HEK293 (cell line): ENCODE results near the gene ANKRD65.
A peak's percentile ranks its signal among the peaks of the same experiment; 100 is the strongest.

Experiments used
- HOXA7 ChIP-seq: sonication (generic); formaldehyde crosslinking; IDR thresholded peaks from 2 replicates; pipeline ENCODE4 v1.8.1; 2022; ENCODE audit warnings: missing genetic modification reagents, borderline replicate concordance
- KLF1 ChIP-seq: fragments of 450-650 bp; formaldehyde crosslinking; IDR thresholded peaks from 2 replicates; pipeline ENCODE4 v1.5.1; 2016; ENCODE audit warnings: missing biosample characterization, missing genetic modification characterization
- SALL2 ChIP-seq: fragments of 450-650 bp; formaldehyde crosslinking; IDR thresholded peaks from 2 replicates; pipeline ENCODE4 v1.5.0; 2017; ENCODE audit warnings: missing biosample characterization, mild to moderate bottlenecking, missing genetic modification characterization, borderline replicate concordance
- WT1 ChIP-seq: fragments of 450-650 bp; formaldehyde crosslinking; IDR thresholded peaks from 2 replicates; pipeline ENCODE4 v1.5.1; 2016; ENCODE audit warnings: missing biosample characterization, missing genetic modification characterization
- YY2 ChIP-seq: fragments of 450-650 bp; formaldehyde crosslinking; IDR thresholded peaks from 2 replicates; pipeline ENCODE4 v1.5.1; 2016; ENCODE audit warnings: missing biosample characterization, missing genetic modification characterization
- ZBTB20 ChIP-seq: fragments of 450-650 bp; formaldehyde crosslinking; IDR thresholded peaks from 2 replicates; pipeline ENCODE4 v1.5.1; 2016; ENCODE audit warnings: missing biosample characterization, missing genetic modification characterization
- ZFP37 ChIP-seq: fragments of 450-650 bp; formaldehyde crosslinking; IDR thresholded peaks from 2 replicates; pipeline ENCODE4 v1.5.1; 2016; ENCODE audit warnings: missing biosample characterization, missing genetic modification characterization
- ZNF239 ChIP-seq: fragments of 450-650 bp; formaldehyde crosslinking; IDR thresholded peaks from 2 replicates; pipeline ENCODE4 v1.5.1; 2016; ENCODE audit warnings: missing biosample characterization, missing genetic modification characterization
- ZNF423 ChIP-seq: fragments of 450-650 bp; formaldehyde crosslinking; IDR thresholded peaks from 2 replicates; pipeline ENCODE4 v1.5.1; 2016; ENCODE audit warnings: missing biosample characterization, missing genetic modification characterization
- ZNF558 ChIP-seq: fragments of 450-650 bp; formaldehyde crosslinking; IDR thresholded peaks from 2 replicates; pipeline ENCODE4 v1.5.1; 2016; ENCODE audit warnings: missing biosample characterization, missing genetic modification characterization
- ZNF561 ChIP-seq: fragments of 450-650 bp; IDR thresholded peaks from 2 replicates; pipeline ENCODE4 v1.5.1; 2018; ENCODE audit warnings: missing biosample characterization, missing genetic modification characterization, borderline replicate concordance
- ZNF629 ChIP-seq: fragments of 450-650 bp; formaldehyde crosslinking; IDR thresholded peaks from 2 replicates; pipeline ENCODE4 v1.5.1; 2017; ENCODE audit warnings: missing biosample characterization, missing genetic modification characterization
- ZNF660 ChIP-seq: fragments of 450-650 bp; IDR thresholded peaks from 2 replicates; pipeline ENCODE4 v1.5.1; 2018; ENCODE audit warnings: missing biosample characterization, mild to moderate bottlenecking, missing genetic modification characterization
- ZNF76 ChIP-seq: fragments of 450-650 bp; formaldehyde crosslinking; IDR thresholded peaks from 2 replicates; pipeline ENCODE4; 2016; ENCODE audit warnings: low read depth, missing biosample characterization, missing genetic modification characterization, borderline replicate concordance
- ZNF768 ChIP-seq: fragments of 450-650 bp; formaldehyde crosslinking; IDR thresholded peaks from 2 replicates; pipeline ENCODE4 v1.5.1; 2018; ENCODE audit warnings: missing biosample characterization, mild to moderate bottlenecking, missing genetic modification characterization
- ZNF843 ChIP-seq: fragments of 450-650 bp; formaldehyde crosslinking; IDR thresholded peaks from 2 replicates; pipeline ENCODE4 v1.5.1; 2016; ENCODE audit warnings: missing biosample characterization, missing genetic modification characterization
- ZSCAN30 ChIP-seq: fragments of 450-650 bp; IDR thresholded peaks from 2 replicates; pipeline ENCODE4 v1.5.1; 2018; ENCODE audit warnings: missing biosample characterization, mild to moderate bottlenecking, missing genetic modification characterization, moderate library complexity
- TF ChIP-seq, protein P1 (sequence below): fragments of 450-650 bp; formaldehyde crosslinking; conservative IDR thresholded peaks from 2 replicates; pipeline ENCODE4 v1.5.1; 2016; ENCODE audit warnings: low read depth, missing biosample characterization, missing genetic modification characterization
- TF ChIP-seq, protein P2 (sequence below): fragments of 450-650 bp; formaldehyde crosslinking; IDR thresholded peaks from 2 replicates; pipeline ENCODE4 v1.5.1; 2016; ENCODE audit warnings: missing biosample characterization, missing genetic modification characterization
- TF ChIP-seq, protein P3 (sequence below): fragments of 450-650 bp; formaldehyde crosslinking; IDR thresholded peaks from 2 replicates; pipeline ENCODE4 v1.5.1; 2017; ENCODE audit warnings: missing biosample characterization, missing genetic modification characterization
- TF ChIP-seq, protein P4 (sequence below): fragments of 450-650 bp; formaldehyde crosslinking; IDR thresholded peaks from 2 replicates; pipeline ENCODE4 v1.5.1; 2016; ENCODE audit warnings: missing biosample characterization, missing genetic modification characterization, borderline replicate concordance
- TF ChIP-seq, protein P5 (sequence below): fragments of 450-650 bp; formaldehyde crosslinking; IDR thresholded peaks from 2 replicates; pipeline ENCODE4 v1.5.1; 2016; ENCODE audit warnings: missing biosample characterization, missing genetic modification characterization
- TF ChIP-seq, protein P6 (sequence below): fragments of 450-650 bp; formaldehyde crosslinking; optimal IDR thresholded peaks from 2 replicates; pipeline ENCODE3; 2016; ENCODE audit warnings: missing biosample characterization, mild to moderate bottlenecking, missing genetic modification characterization

The ANKRD65 gene

DNA sequence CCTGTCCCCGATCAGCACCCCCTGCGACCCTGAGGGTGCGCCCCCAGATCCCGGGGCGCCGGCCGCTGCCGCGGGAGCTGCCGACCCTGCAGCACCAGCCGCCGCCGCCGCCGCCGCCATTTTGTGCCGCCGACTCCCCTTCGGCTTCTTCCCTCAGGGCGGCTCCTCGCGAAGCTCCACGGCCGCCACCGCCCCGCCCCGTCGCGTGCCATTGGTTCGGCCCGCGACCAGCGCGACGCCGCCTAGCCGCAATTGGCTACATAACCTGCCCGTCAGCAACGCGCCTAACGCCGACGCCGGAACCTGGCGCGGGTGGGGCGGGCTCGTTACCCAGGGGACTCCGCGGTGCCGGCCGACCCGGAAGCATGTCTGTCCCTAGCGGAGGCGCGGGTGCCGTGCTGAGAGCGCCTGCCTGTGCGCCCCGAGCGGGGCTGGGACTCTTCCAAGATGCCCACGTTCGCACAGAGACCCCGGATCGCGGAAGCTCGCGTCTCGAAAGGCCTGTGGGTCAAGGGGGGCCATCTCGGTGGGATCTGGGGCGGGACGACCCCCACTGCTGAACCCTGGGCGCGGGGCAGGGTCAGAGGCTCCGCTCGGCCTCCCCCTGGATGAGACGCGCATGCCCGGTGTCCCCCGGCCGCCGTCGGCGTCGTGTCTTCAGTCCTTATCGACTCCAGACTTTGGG is 21.7 kb downstream of the ANKRD65 start, which contains the start of gene CCNL2 (continued):
- TF ChIP-seq, protein P1, sequence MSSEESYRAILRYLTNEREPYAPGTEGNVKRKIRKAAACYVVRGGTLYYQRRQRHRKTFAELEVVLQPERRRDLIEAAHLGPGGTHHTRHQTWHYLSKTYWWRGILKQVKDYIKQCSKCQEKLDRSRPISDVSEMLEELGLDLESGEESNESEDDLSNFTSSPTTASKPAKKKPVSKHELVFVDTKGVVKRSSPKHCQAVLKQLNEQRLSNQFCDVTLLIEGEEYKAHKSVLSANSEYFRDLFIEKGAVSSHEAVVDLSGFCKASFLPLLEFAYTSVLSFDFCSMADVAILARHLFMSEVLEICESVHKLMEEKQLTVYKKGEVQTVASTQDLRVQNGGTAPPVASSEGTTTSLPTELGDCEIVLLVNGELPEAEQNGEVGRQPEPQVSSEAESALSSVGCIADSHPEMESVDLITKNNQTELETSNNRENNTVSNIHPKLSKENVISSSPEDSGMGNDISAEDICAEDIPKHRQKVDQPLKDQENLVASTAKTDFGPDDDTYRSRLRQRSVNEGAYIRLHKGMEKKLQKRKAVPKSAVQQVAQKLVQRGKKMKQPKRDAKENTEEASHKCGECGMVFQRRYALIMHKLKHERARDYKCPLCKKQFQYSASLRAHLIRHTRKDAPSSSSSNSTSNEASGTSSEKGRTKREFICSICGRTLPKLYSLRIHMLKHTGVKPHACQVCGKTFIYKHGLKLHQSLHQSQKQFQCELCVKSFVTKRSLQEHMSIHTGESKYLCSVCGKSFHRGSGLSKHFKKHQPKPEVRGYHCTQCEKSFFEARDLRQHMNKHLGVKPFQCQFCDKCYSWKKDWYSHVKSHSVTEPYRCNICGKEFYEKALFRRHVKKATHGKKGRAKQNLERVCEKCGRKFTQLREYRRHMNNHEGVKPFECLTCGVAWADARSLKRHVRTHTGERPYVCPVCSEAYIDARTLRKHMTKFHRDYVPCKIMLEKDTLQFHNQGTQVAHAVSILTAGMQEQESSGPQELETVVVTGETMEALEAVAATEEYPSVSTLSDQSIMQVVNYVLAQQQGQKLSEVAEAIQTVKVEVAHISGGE (tag by site-specific recombination) = peak; percentile 86
- TF ChIP-seq ZNF423 (tag by site-specific recombination) = peak; percentile 25; the same call in 1 of the 2 replicates
- peak; percentile 49; the same call in 1 of the 2 replicates for TF ChIP-seq ZNF629
- TF ChIP-seq WT1 (tag by site-specific recombination) = peak; percentile 46; the same call in 1 of the 2 replicates
- TF ChIP-seq ZNF843 = peak; percentile 47; the same call in 1 of the 2 replicates
- TF ChIP-seq, protein P2, sequence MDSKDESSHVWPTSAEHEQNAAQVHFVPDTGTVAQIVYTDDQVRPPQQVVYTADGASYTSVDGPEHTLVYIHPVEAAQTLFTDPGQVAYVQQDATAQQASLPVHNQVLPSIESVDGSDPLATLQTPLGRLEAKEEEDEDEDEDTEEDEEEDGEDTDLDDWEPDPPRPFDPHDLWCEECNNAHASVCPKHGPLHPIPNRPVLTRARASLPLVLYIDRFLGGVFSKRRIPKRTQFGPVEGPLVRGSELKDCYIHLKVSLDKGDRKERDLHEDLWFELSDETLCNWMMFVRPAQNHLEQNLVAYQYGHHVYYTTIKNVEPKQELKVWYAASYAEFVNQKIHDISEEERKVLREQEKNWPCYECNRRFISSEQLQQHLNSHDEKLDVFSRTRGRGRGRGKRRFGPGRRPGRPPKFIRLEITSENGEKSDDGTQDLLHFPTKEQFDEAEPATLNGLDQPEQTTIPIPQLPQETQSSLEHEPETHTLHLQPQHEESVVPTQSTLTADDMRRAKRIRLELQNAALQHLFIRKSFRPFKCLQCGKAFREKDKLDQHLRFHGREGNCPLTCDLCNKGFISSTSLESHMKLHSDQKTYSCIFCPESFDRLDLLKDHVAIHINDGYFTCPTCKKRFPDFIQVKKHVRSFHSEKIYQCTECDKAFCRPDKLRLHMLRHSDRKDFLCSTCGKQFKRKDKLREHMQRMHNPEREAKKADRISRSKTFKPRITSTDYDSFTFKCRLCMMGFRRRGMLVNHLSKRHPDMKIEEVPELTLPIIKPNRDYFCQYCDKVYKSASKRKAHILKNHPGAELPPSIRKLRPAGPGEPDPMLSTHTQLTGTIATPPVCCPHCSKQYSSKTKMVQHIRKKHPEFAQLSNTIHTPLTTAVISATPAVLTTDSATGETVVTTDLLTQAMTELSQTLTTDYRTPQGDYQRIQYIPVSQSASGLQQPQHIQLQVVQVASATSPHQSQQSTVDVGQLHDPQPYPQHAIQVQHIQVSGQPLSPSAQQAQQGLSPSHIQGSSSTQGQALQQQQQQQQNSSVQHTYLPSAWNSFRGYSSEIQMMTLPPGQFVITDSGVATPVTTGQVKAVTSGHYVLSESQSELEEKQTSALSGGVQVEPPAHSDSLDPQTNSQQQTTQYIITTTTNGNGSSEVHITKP (tag by site-specific recombination) = 0 out of 2 replicates have a peak, but pooled peaks have one; percentile 50
- TF ChIP-seq, protein P3, sequence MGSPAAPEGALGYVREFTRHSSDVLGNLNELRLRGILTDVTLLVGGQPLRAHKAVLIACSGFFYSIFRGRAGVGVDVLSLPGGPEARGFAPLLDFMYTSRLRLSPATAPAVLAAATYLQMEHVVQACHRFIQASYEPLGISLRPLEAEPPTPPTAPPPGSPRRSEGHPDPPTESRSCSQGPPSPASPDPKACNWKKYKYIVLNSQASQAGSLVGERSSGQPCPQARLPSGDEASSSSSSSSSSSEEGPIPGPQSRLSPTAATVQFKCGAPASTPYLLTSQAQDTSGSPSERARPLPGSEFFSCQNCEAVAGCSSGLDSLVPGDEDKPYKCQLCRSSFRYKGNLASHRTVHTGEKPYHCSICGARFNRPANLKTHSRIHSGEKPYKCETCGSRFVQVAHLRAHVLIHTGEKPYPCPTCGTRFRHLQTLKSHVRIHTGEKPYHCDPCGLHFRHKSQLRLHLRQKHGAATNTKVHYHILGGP (tag by site-specific recombination) = no peak
- TF ChIP-seq ZFP37 = peak; percentile 49; the same call in 1 of the 2 replicates
- TF ChIP-seq, protein P4, sequence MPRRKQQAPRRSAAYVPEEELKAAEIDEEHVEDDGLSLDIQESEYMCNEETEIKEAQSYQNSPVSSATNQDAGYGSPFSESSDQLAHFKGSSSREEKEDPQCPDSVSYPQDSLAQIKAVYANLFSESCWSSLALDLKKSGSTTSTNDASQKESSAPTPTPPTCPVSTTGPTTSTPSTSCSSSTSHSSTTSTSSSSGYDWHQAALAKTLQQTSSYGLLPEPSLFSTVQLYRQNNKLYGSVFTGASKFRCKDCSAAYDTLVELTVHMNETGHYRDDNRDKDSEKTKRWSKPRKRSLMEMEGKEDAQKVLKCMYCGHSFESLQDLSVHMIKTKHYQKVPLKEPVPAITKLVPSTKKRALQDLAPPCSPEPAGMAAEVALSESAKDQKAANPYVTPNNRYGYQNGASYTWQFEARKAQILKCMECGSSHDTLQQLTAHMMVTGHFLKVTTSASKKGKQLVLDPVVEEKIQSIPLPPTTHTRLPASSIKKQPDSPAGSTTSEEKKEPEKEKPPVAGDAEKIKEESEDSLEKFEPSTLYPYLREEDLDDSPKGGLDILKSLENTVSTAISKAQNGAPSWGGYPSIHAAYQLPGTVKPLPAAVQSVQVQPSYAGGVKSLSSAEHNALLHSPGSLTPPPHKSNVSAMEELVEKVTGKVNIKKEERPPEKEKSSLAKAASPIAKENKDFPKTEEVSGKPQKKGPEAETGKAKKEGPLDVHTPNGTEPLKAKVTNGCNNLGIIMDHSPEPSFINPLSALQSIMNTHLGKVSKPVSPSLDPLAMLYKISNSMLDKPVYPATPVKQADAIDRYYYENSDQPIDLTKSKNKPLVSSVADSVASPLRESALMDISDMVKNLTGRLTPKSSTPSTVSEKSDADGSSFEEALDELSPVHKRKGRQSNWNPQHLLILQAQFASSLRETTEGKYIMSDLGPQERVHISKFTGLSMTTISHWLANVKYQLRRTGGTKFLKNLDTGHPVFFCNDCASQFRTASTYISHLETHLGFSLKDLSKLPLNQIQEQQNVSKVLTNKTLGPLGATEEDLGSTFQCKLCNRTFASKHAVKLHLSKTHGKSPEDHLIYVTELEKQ (tag by site-specific recombination) = no peak
- TF ChIP-seq ZSCAN30 (tag by site-specific recombination) = peak; percentile 50; the same call in 1 of the 2 replicates
- peak; percentile 76 for TF ChIP-seq KLF1
- no peak; the same call in 1 of the 2 replicates for TF ChIP-seq ZNF768 (tag by site-specific recombination)
- peak; percentile 87 for TF ChIP-seq YY2 (tag by site-specific recombination)
- peak; percentile 95 for TF ChIP-seq ZNF76 (tag by site-specific recombination)
- TF ChIP-seq ZBTB20 = peak; percentile 81
- TF ChIP-seq HOXA7 (CRISPR knock-in tag) = no peak
- TF ChIP-seq, protein P5, sequence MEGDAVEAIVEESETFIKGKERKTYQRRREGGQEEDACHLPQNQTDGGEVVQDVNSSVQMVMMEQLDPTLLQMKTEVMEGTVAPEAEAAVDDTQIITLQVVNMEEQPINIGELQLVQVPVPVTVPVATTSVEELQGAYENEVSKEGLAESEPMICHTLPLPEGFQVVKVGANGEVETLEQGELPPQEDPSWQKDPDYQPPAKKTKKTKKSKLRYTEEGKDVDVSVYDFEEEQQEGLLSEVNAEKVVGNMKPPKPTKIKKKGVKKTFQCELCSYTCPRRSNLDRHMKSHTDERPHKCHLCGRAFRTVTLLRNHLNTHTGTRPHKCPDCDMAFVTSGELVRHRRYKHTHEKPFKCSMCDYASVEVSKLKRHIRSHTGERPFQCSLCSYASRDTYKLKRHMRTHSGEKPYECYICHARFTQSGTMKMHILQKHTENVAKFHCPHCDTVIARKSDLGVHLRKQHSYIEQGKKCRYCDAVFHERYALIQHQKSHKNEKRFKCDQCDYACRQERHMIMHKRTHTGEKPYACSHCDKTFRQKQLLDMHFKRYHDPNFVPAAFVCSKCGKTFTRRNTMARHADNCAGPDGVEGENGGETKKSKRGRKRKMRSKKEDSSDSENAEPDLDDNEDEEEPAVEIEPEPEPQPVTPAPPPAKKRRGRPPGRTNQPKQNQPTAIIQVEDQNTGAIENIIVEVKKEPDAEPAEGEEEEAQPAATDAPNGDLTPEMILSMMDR = peak; percentile 93
- TF ChIP-seq, protein P6, sequence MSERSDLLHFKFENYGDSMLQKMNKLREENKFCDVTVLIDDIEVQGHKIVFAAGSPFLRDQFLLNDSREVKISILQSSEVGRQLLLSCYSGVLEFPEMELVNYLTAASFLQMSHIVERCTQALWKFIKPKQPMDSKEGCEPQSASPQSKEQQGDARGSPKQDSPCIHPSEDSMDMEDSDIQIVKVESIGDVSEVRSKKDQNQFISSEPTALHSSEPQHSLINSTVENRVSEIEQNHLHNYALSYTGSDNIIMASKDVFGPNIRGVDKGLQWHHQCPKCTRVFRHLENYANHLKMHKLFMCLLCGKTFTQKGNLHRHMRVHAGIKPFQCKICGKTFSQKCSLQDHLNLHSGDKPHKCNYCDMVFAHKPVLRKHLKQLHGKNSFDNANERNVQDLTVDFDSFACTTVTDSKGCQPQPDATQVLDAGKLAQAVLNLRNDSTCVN = peak; percentile 97
- no peak for TF ChIP-seq ZNF558 (tag by site-specific recombination)
- TF ChIP-seq ZNF660 = 0 out of 2 replicates have a peak, but pooled peaks have one; percentile 62
- peak; percentile 65; the same call in 1 of the 2 replicates for TF ChIP-seq ZNF561
- no peak for TF ChIP-seq SALL2 (tag by site-specific recombination)
- 0 out of 2 replicates have a peak, but pooled peaks have one; percentile 16 for TF ChIP-seq ZNF239 (tag by site-specific recombination)
